ENCODE results near the gene UGP2. TPM values are rescaled to one million over a fixed set of nuclear protein-coding genes. Genes with fewer than 3 reads are reported as not detected.
"Not testable (repeated sequence)": the region's sequence is repeated elsewhere in the genome, so short reads cannot be mapped to it uniquely, and the experiment has no call there.

The UGP2 gene
- total RNA-seq, 1 donor from 2014 or later: 129 TPM

GRCh38 chr2:63893163-63893562, 51.5 kb downstream of the UGP2 start:
- DNase-seq (ENCODE audit: low spot score): no peak

- no peak for DNase-seq (ENCODE audit: low spot score)
Measured at GRCh38 chr2:63894167-63894566, 52.5 kb downstream of the UGP2 start.

- no peak for DNase-seq (ENCODE audit: low spot score)
Measured at GRCh38 chr2:63898839-63899238, 57.1 kb downstream of the UGP2 start.

- no peak for DNase-seq (ENCODE audit: low spot score)
Measured at GRCh38 chr2:63899639-63900038, 57.9 kb downstream of the UGP2 start.

- no peak for DNase-seq (ENCODE audit: low spot score)
Measured at GRCh38 chr2:63902149-63902548, 60.5 kb downstream of the UGP2 start.

GRCh38 chr2:63903003-63903402, 61.3 kb downstream of the UGP2 start:
- no peak for DNase-seq (ENCODE audit: low spot score)

GRCh38 chr2:63914311-63914710, 72.6 kb downstream of the UGP2 start:
- no peak for DNase-seq (ENCODE audit: low spot score)

GRCh38 chr2:63926815-63927214, 85.1 kb downstream of the UGP2 start:
- no peak for DNase-seq (ENCODE audit: low spot score)

- not testable (repeated sequence) for DNase-seq (ENCODE audit: low spot score)
Measured at GRCh38 chr2:63932104-63932503, 90.4 kb downstream of the UGP2 start.

Other genes starting within 250 kb of the UGP2 start
- 22.9 TPM for gene VPS54, start 177.5 kb downstream of the UGP2 start, total RNA-seq

All from mucosa of gallbladder (tissue), 1 donor.